GM12891 (cell line): ENCODE results near the gene PTPRO.

Experiments used
- PAX5 ChIP-seq: IDR thresholded peaks from 2 replicates; pipeline ENCODE4 v1.6.1; 2011; ENCODE audit warnings: low read length, moderate library complexity, mild to moderate bottlenecking; ENCODE audit not compliant: insufficient read depth, severe bottlenecking
- POLR2A ChIP-seq: IDR thresholded peaks from 2 replicates; pipeline ENCODE4 v1.6.1; 2011; ENCODE audit warnings: low read depth, low read length, control low read depth
- POLR2AphosphoS5 ChIP-seq: IDR thresholded peaks from 2 replicates; pipeline ENCODE4 v1.6.1; 2011; ENCODE audit warnings: low read depth, low read length, control low read depth
- TAF1 ChIP-seq: IDR thresholded peaks from 2 replicates; pipeline ENCODE4 v1.6.1; 2011; ENCODE audit warnings: low read depth, low read length, control low read depth

GRCh38 chr12:15515010-15515409 is 192.7 kb downstream of the PTPRO start:
- TF ChIP-seq POLR2A (no peak), TAF1 (no peak), POLR2AphosphoS5 (no peak), PAX5 (no peak)
